ENCODE measurements around the gene DPYD. TPM values are rescaled to one million over a fixed set of nuclear protein-coding genes. Genes with fewer than 3 reads are reported as not detected.

DPYD gene
- total and polyA plus RNA-seq, 9 of the 15 experiments (the other 6 are each of a cell fraction or from before 2014, with no cell fraction given), result 0.03 to 0.25 (median 0.08) TPM; not detected in 2

- no peaks in the 10 kb centered on the region for H3K4me1 ChIP-seq (replicated peaks in 1 of 2; ENCODE audit: control insufficient read depth in 2 of 2, insufficient read depth in 2 of 2, low read length in 2 of 2)
- H2AFZ ChIP-seq (ENCODE audit: low read depth, low read length), result no peak overlapping the region
- no peaks in the 10 kb centered on the region for H3K9me3 ChIP-seq (replicated peaks; ENCODE audit: control insufficient read depth, insufficient read depth, low read depth, low read length)
- ChIA-PET POLR2A (no interaction called here), CTCF (ENCODE audit: low intra/inter-chr PET ratio) (no interaction called here)
- H3K9me1 ChIP-seq (ENCODE audit: control insufficient read depth, insufficient read depth, low read length), result no peaks in the 10 kb centered on the region
- DNase-seq (ENCODE audit: extremely low read depth in 1 of 4, low spot score in 3 of 4) (no peak), ATAC-seq (no peak), FAIRE-seq (no peak)
- H3K36me3 ChIP-seq (ENCODE audit: control insufficient read depth, insufficient read depth, low read length), result no peaks in the 10 kb centered on the region
- in situ Hi-C loops (cut with MboI) (no loop called here), intact Hi-C loops (cut with micrococcal nuclease) (no loop called here)
- 0% methylated on average over 1 of the region's 1 CpG for WGBS (ENCODE audit: insufficient coverage, low coverage, missing lambda C conversion rate)
- no peaks in the 10 kb centered on the region for H3K27me3 ChIP-seq (ENCODE audit: control insufficient read depth in 2 of 2, insufficient read depth in 2 of 2, low read length in 2 of 2)
- no peaks in the 10 kb centered on the region for H4K20me1 ChIP-seq (replicated peaks; ENCODE audit: control insufficient read depth, insufficient read depth, low read length)
- H3K27ac ChIP-seq (ENCODE audit: extremely low read depth, low read depth, low read length), result no peak overlapping the region
- BruUV-seq (replicated peaks), result no TSS peak
- H3K4me2 ChIP-seq (ENCODE audit: insufficient read depth, low read length), result no peak overlapping the region
- H3K79me2 ChIP-seq (ENCODE audit: control insufficient read depth, insufficient read depth, low read length), result no peaks in the 10 kb centered on the region
- H3K9ac ChIP-seq (ENCODE audit: insufficient read depth in 1 of 2, low read depth in 2 of 2, low read length in 2 of 2), result no peak overlapping the region
- H3K4me3 ChIP-seq, result no peak overlapping the region
- TF ChIP-seq THRA (IDR thresholded peaks at IDR 0.05), result no peak
- no peak for TF ChIP-seq NR4A1 (CRISPR knock-in tag; IDR thresholded peaks at IDR 0.05)
- TF ChIP-seq NR4A1 (tag; IDR thresholded peaks at IDR 0.05), result no peak
- no peak for TF ChIP-seq GABPB1 (CRISPR knock-in tag; IDR thresholded peaks at IDR 0.05)
- TF ChIP-seq ESRRB (CRISPR knock-in tag; IDR thresholded peaks at IDR 0.05; ENCODE audit: borderline replicate concordance), result no peak
- no peak for TF ChIP-seq SPI1 (IDR thresholded peaks at IDR 0.05; ENCODE audit: borderline replicate concordance, low read depth, low read length)
- no peak for TF ChIP-seq ZNF444 (CRISPR knock-in tag; IDR thresholded peaks at IDR 0.05)
- no peak for TF ChIP-seq HOMEZ (CRISPR knock-in tag; IDR thresholded peaks at IDR 0.05)
- TF ChIP-seq ARNT (IDR thresholded peaks at IDR 0.05), result no peak
- TF ChIP-seq ETS2 (tag; IDR thresholded peaks at IDR 0.05; ENCODE audit: borderline replicate concordance, poor library complexity, severe bottlenecking), result no peak
- no peak for TF ChIP-seq POLR3G (IDR thresholded peaks at IDR 0.05; ENCODE audit: extremely low read depth, insufficient read length, insufficient replicate concordance)
Measured at GRCh38 chr1:97505816-97506215, 415.0 kb downstream of the DPYD start.
